NCI-H1930 (cell line): ENCODE measurements around the gene PYDC1.
"Not testable (repeated sequence)": the region's sequence is repeated elsewhere in the genome, so short reads cannot be mapped to it uniquely, and the experiment has no call there.

Experiments used
- DNase-seq, 2 experiments: peaks; one replicate each; lab custom pipeline; 2025; lab: John Stamatoyannopoulos, UW

Gene PYDC1

GRCh38 chr16:31221357-31222160 lies 4.6 kb upstream of the PYDC1 start:
- DNase-seq: no peak

GRCh38 chr16:31219154-31219741 lies 2.3 kb upstream of the PYDC1 start:
- no peak for DNase-seq

GRCh38 chr16:31217136-31217530 lies 198 bp upstream of the PYDC1 start:
- no peak for DNase-seq

- peak in 1 of 2 experiments; percentile 31 for DNase-seq
These were observed 1.4 kb downstream of the PYDC1 start for GRCh38 chr16:31215287-31216162.

GRCh38 chr16:31214708-31215286 lies 2.1 kb downstream of the PYDC1 start:
- no peak for DNase-seq

GRCh38 chr16:31213877-31214707 lies 2.8 kb downstream of the PYDC1 start, which contains the start of gene TRIM72:
TRIM72 (plus strand) TSS chr16:31214119; CDS start chr16:31214739, 620 bp downstream.
- no peak for DNase-seq

GRCh38 chr16:31213342-31213741 lies 3.6 kb downstream of the PYDC1 start:
- DNase-seq: no peak

- DNase-seq: no peak
These were observed 10.2 kb downstream of the PYDC1 start for GRCh38 chr16:31206776-31207175.

- DNase-seq: no peak
These were observed 11.9 kb downstream of the PYDC1 start for GRCh38 chr16:31204871-31205666.

- no peak for DNase-seq
These were observed 14.2 kb downstream of the PYDC1 start, which contains the start of gene PYCARD for GRCh38 chr16:31202414-31203375. PYCARD (minus strand) TSS chr16:31202760; CDS start chr16:31202690, 70 bp downstream.

- no peak for DNase-seq
These were observed 15.1 kb downstream of the PYDC1 start for GRCh38 chr16:31201582-31202413.

GRCh38 chr16:31200821-31201568 lies 15.9 kb downstream of the PYDC1 start:
- DNase-seq: no peak

GRCh38 chr16:31200111-31200510 lies 16.8 kb downstream of the PYDC1 start:
- not testable (repeated sequence) for DNase-seq

GRCh38 chr16:31199430-31200041 lies 17.4 kb downstream of the PYDC1 start:
- no peak for DNase-seq

- DNase-seq: no peak
These were observed 18.6 kb downstream of the PYDC1 start for GRCh38 chr16:31198207-31198882.

GRCh38 chr16:31196324-31197088 lies 20.4 kb downstream of the PYDC1 start:
- no peak for DNase-seq
